GM19035 (cell line): Measurements from ENCODE around the gene SPATA31C2.
"Not testable (repeated sequence)": the region's sequence is repeated elsewhere in the genome, so short reads cannot be mapped to it uniquely, and the experiment has no call there.

Experiments used
- ATAC-seq: cut with Tn5 transposase; IDR thresholded peaks from one replicate; pipeline ENCODE4 v1.9.1; 2021; ENCODE audit not compliant: unreplicated experiment

SPATA31C2 gene

DNA sequence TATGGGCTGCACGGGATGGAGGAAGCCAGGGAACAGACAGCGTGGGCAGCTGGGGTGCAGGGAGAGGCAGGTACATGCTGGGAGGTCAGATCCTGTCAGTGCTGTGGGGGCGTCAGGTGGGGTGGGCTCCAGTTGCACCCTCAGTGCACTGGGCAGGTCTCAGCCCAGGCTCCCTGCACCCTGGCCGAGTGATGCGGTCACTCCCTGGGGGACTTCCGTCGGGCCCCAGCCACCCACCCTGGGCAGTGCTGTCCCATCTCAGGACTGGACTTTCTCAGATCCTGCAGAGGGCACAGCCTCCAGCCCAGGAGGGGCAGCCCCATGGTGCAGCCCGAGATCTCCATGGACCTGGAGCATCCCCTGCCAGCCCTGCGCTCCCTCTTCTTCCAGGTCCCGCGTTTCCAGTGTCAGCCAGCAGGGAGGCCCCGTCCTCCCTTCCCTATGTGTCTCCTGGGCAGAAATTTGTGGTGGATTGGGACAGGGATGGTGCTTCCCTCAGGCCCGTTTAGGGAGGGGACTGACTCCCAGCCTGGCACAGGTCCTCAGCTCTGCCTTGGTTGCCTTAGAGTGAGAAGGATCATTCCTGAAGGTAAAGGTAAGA, 10.5 kb downstream of the SPATA31C2 start:
- ATAC-seq: not testable (repeated sequence)

DNA sequence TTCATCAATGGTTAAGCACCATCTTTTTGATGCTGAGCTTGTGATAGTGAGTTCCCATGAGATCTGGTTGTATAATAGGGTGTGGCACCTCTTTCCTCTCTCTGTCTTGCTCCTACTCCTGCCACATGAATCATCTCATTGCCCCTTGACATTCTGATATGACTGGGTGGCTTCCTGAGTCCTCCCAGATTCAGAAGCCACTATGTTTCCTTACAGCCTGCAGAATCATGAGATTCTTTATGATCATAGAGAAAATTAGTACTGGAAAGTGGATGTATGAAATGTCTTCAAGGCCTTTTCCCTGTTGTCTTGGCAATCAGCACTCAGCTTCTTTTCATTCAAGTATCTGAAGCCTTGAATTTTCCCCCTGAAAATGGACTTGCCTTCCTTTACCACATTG, 14.9 kb downstream of the SPATA31C2 start:
- ATAC-seq: not testable (repeated sequence)

DNA sequence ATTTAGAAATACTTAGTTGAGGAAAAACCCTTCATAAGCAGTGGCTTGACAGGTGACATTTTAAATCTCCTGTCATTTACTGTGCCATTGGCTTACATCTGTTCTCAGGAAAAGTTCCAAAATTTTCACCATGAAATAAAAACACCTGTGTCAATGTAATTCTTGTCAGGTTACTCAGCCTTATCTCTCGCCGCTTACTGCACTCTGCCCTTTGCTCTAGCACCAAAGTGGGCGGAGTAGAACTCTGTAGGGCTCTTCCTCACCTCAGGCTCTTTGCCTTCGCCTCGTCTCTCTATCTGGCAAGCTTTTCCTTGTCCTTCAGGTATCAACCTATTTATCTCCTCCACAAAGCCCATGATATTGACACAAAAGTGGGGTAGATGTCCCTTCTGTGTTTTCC, 20.2 kb downstream of the SPATA31C2 start:
- not testable (repeated sequence) for ATAC-seq

DNA sequence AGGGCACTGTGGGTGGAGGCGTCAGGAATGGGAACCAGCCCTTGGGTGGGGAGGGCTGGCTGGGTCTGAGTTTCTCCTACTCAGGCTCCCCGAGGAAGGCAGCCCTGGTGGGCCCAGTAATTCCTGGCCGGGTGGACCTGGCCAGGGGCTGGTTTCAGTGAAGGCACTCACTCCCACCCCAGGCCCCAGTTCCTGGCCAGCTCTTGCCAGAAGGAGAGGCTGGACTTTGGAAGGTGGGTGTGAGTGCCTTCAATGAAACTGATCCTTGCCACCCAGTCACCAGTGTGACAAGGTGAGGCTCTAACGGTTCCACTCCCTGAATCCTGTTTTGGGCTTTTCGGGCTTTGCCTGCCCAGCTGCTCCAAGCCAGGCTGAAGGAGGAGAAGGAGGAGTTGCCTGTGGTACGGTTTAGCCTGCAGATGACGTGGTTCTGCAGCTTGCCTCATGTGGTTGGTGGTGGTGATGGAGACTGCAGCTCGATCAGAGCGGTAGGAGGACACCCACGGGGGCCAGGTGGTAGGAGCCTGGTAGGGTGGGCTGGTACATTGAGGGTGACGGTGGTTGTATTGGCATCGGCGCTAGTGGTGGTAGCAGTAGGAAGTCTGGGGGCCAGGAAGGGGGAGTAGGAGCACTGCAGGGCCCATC, 23.2 kb downstream of the SPATA31C2 start:
- not testable (repeated sequence) for ATAC-seq

DNA sequence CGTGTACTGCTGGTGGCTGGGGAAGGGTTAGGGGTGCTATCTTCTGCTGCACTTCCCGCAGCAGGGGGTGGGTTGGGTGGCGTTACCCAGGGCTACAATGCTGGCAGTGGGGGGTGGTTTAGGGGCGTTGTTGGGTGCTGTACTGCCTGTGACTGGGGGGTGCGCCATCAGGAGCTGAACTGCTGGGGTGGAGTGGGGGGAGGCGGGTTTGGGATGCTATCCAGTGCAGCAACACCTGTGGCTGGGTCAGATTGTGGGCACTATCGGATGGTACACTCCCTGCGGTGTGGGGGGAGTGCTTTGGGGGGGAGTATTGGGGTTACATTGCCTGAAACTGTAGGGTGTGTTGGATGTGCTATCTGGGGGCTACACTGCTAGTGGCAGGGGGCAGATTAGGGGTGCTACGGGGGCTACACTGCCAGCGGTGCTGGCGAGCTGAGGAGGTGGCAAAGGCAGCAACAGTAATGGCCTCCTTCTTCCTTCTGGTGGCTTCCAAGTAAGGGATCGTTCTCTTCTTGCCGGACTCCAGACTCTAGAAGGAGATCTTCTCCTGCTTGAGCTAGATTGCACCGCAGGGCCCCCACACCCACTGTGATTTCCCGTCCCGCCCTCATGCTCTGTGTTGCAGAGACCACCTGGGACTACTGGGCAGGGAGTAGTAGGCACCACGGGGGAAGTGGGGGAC, 23.9 kb downstream of the SPATA31C2 start:
- not testable (repeated sequence) for ATAC-seq

DNA sequence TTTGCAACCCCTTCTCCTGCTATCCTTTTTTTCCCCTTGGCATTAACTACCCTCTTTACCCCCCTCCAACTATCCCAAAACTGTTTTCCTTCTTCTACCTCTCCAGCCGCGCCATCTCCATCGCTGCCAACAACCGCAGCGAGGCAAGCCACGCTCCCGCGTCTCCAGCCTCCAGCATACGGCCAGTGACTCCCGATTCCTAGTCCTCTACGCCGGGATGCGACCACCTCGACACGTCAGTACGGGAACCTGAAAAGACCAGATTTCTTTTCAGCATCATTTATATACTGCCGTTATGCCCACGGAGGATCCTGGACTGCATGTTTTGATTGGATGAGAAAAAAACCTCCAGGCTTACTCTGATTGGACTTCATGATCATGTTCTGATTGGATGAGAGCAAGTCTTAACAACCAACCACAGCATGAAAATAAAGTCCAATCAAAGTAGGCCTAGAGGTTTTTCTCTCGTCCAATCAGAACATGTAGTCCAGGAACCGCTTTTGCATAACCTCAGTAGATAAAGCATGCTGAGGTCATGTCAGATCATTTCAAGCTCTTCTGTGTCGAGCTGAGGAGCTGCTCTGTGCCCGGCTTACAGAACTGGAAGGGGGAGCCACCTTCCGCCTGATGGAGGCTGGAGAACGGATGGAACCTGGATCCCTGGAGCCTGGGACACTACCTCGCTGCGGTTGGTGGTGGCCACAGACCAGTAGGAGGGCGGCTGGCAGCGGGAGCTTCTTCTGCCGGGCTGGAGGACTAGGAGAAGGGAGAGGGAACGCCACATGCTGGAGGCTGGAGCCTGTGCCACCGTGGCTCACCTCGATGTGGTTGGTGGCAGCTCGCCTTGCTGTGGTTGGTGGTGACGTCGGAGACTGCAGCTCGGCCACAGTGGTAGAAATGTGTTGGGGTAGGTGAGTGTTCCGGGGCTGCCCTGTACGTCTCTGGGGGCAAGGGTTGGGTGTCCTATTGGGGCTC, 24.8 kb downstream of the SPATA31C2 start:
- not testable (repeated sequence) for ATAC-seq

DNA sequence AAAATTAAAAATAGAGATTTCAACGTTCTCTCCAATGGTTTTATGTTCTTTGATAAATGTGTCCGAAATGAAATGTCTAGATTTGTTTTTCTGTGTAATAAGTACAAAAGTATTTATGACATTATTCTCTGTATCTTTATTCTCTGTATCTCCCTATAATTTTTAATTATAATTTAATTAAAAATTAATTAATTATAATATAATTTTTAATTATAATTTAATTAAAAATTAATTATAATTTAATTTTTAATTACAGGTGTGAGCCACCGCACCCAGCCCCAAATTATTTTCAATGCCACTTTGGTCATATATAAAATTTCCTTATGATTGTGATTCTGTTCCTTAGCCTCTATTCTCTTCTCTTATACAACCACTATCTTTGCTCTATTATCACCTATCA, 28.2 kb downstream of the SPATA31C2 start:
- no peak for ATAC-seq

DNA sequence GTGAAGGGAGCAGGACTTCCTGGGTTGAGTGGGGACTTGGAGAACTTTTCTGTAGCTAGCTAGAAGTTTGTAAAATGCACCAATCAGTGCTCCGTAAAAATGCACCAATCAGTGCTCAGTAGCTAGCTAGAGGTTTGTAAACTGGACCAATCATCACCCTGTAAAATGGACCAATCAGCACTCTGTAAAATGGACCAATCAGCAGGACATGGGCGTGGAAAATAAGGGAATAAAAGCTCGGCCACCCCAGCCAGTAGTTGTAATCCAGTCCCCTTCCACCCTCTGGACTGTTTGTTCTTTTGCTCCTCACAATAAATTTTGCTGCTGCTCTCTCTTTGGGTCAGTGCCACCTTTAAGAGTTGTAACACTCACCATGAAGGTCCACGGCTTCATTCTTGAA, 29.5 kb downstream of the SPATA31C2 start:
- ATAC-seq: no peak

DNA sequence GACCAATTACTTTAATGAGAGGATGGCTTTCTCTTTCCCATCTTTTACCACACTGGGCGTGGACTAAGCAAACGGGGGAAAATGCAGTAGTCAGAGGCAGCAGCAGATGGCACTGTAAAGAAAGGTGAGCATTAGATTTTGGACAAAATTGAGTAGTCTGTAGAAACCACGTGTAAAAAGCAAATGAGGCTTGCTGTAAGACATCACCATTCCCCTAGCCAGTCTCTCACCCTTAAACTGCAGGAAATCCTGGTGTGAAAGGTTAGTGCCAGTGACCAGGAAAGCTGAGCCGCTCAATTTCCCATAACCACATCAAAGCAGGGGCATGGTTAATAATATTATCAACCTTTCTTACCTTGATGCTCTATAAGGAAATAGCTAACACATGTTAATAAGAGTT, 31.8 kb downstream of the SPATA31C2 start:
- no peak for ATAC-seq

DNA sequence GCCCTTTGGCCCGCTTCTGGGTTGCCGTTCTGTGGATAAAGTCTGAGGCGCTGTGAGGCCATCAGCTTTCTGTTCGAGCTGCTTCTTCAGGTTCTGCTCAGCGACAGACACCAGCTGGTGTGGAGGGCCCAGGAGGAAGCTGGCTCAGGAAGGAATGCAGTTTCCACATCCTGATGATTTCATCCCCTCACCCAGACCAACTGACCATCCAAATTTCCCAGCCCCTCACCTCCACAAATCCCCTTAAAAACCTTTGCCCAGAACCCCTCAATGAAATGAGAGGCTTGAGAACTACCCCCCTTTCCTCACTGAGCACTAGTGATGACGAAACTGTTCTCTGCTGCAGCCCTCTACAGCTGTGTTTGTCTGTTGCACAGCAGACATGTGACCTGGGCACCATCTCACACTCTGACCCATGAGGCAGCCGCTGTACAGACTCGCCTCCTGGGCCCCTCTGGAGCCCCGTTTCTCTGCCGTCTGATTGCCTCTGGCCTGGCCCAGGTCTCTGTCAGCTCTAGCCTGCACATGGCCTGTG, 45.4 kb downstream of the SPATA31C2 start:
- ATAC-seq: no peak

DNA sequence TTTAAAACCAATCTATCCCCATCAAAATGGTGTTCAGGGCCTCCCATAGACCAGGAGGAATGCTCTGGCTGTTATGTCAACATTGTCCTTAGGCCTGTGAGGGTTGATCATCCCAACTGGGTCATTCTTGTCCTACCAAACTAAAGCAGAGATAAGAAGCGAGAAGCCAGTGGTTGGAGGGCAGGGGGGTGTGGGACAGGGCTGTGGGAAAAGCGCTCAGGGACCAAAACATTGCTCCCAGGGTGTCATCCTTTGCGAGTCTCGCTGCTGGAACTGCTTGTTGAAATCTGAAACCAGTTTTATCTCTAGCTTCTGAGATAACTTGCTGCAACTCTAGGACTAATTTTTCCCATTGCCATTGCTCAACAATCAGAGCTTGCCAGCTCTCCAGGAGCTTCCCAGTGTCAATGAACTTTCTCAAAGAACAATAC, 48.1 kb downstream of the SPATA31C2 start:
- no peak for ATAC-seq

DNA sequence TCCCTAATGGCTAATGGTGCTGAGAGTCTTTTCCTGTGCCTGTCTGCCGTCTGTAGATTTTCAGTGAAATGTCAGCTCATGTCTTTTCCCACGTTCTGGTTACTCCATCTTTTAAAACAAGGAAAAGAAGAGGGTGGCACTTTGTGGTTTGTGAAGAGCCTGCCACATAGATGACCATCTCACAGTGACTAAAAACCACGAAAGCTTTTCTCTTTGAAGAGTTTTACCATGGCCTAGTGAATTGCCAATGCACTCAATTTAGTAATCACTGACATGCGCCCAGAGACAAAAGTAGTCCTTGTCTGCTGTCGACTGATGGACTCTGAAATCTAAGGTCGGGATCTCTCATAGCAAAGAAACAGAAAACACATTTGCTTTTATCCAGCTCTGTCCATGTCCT, 50.4 kb downstream of the SPATA31C2 start:
- ATAC-seq: no peak

DNA sequence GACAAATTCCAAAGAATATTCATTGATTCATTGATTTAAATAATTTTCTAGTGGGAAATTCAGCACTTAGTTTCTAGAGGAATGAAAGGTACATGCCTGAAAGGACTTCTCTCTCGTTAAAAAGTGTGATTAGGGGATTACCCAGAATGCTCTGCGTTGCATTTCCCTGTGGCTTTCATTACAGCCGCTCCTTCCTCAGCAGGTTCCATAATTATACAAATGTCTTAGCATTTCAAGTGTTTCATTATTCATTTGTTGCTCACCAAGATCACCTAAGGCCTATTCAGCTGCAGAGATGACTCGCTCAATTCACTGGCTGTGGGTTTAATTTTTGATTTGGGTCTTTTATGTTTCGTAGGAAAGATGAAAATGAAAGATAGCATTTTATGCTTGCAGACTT, 52.8 kb downstream of the SPATA31C2 start:
- ATAC-seq: no peak

DNA sequence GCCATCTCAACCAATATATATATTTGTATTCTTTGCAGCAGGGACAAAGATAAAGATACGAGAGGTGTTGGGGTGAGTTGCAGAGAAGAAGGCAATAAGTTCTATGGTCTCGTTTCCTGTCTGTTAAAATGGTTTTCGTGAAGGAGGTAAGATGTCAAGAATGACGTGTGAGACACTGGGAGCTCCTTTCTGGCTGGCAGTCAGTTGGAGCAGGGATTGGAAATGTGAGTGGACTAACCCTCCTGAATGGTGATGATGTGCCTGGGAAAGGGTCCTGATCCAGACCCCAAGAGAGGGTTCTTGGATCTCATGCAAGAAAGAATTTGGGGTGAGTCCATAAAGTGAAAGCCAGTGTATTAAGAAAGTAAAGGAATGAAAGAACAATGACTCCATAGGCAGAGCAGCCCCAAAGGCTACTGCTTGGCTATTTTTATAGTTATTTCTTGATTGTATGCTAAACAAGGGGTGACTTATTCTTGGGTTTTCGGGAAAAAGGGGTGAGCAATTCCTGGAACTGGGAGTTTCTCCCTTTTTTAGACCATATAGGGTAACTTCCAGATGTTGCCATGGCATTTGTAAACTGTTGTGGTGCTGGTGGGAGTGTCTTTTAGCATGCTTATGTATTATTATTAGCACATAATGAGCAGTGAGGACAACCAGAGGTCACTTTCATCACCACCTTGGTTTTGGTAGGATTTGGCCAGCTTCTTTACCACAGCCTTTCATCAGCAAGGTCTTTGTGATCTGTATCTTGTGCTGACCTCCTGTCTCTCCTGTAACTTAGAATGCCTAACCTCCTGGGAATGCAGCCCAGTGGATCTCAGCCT, 53.7 kb downstream of the SPATA31C2 start:
- no peak for ATAC-seq
